Measurements from ENCODE around the gene TMEM175.
A peak's percentile ranks its signal among the peaks of the same experiment; 100 is the strongest.
"Not testable (repeated sequence)": the region's sequence is repeated elsewhere in the genome, so short reads cannot be mapped to it uniquely, and the experiment has no call there.

The TMEM175 gene

DNA sequence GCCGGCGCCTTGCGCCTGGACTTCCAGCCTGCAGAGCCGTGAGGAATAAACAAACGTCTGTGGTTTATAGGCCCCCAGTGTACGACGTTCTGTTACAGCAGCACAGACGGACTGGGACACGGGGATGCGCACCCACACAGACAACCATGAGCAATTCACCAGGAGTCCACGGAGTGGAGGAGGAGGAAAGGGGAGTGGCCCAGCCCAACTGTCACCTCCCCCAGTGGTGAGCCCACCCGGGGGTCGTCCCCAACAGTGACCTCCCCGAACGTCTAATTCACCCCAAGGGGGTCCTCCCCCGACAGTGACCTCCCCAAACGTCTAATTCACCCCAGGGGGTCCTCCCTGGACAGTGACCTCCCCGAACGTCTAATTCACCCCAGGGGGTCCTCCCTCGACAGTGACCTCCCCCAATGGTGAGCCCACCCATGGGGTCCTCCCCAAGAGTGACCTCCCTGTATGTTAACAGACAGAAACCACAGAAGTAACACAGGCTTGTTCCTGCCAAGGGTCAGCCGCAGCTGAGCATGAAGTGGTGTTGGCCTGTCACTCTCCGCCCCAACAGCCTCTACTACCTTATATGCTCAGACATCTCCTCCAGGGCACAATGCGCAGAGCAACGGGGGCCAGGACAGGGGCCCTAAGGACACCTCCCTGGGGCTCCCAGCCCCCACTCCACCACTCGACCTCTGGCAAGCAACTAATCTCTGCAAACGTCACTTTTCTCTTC is 6.3 kb upstream of the TMEM175 start:
- H3K4me3 ChIP-seq (replicated peaks; ENCODE audit: insufficient read depth, low read length): no peak overlapping the region
- H3K27me3 ChIP-seq (ENCODE audit: insufficient read depth, poor library complexity, severe bottlenecking): no peaks in the 10 kb centered on the region
- H3K27ac ChIP-seq (replicated peaks): no peak overlapping the region
- TF ChIP-seq, protein P1, sequence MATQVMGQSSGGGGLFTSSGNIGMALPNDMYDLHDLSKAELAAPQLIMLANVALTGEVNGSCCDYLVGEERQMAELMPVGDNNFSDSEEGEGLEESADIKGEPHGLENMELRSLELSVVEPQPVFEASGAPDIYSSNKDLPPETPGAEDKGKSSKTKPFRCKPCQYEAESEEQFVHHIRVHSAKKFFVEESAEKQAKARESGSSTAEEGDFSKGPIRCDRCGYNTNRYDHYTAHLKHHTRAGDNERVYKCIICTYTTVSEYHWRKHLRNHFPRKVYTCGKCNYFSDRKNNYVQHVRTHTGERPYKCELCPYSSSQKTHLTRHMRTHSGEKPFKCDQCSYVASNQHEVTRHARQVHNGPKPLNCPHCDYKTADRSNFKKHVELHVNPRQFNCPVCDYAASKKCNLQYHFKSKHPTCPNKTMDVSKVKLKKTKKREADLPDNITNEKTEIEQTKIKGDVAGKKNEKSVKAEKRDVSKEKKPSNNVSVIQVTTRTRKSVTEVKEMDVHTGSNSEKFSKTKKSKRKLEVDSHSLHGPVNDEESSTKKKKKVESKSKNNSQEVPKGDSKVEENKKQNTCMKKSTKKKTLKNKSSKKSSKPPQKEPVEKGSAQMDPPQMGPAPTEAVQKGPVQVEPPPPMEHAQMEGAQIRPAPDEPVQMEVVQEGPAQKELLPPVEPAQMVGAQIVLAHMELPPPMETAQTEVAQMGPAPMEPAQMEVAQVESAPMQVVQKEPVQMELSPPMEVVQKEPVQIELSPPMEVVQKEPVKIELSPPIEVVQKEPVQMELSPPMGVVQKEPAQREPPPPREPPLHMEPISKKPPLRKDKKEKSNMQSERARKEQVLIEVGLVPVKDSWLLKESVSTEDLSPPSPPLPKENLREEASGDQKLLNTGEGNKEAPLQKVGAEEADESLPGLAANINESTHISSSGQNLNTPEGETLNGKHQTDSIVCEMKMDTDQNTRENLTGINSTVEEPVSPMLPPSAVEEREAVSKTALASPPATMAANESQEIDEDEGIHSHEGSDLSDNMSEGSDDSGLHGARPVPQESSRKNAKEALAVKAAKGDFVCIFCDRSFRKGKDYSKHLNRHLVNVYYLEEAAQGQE (IDR thresholded peaks at IDR 0.05; ENCODE audit: insufficient replicate concordance, low read depth): no peak
- TF ChIP-seq SPI1 (IDR thresholded peaks at IDR 0.05; ENCODE audit: borderline replicate concordance, low read depth): no peak
- TF ChIP-seq GABPA (IDR thresholded peaks at IDR 0.05; ENCODE audit: low read depth): no peak
- TF ChIP-seq, protein P2, sequence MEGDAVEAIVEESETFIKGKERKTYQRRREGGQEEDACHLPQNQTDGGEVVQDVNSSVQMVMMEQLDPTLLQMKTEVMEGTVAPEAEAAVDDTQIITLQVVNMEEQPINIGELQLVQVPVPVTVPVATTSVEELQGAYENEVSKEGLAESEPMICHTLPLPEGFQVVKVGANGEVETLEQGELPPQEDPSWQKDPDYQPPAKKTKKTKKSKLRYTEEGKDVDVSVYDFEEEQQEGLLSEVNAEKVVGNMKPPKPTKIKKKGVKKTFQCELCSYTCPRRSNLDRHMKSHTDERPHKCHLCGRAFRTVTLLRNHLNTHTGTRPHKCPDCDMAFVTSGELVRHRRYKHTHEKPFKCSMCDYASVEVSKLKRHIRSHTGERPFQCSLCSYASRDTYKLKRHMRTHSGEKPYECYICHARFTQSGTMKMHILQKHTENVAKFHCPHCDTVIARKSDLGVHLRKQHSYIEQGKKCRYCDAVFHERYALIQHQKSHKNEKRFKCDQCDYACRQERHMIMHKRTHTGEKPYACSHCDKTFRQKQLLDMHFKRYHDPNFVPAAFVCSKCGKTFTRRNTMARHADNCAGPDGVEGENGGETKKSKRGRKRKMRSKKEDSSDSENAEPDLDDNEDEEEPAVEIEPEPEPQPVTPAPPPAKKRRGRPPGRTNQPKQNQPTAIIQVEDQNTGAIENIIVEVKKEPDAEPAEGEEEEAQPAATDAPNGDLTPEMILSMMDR (IDR thresholded peaks at IDR 0.05; ENCODE audit: insufficient read depth, low read length): no peak
- TF ChIP-seq POLR2AphosphoS5 (IDR thresholded peaks at IDR 0.05; ENCODE audit: low read depth): no peak
- DNase-seq (ENCODE audit: low read depth in 1 of 2, low spot score in 1 of 2): no peak

DNA sequence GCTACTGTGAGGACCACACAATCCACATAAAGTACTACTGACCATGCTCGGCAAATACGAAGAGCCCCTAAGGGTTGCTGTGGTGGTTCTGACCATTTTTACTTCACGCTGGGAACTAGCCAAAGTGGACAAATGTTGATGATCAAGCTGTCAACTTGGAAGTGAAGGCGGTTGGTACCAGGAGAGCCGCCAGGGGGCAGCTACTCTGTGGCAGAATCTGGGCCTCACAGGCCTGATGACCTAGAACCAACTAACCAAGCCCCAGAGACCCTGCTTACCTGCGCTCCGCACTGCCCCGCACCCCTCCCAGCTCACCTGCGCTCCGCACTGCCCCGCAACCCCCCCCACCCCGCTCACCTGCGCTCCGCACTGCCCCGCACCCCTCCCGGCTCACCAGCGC is 5.7 kb upstream of the TMEM175 start:
- Histone ChIP-seq H3K27ac (replicated peaks) (no peak overlapping the region), H3K4me3 (replicated peaks; ENCODE audit: insufficient read depth, low read length) (no peak overlapping the region), H3K27me3 (ENCODE audit: insufficient read depth, poor library complexity, severe bottlenecking) (no peaks in the 10 kb centered on the region)
- TF ChIP-seq, protein P2 (IDR thresholded peaks at IDR 0.05; ENCODE audit: insufficient read depth, low read length): peak; percentile 16
- TF ChIP-seq GABPA (IDR thresholded peaks at IDR 0.05; ENCODE audit: low read depth): no peak
- DNase-seq (ENCODE audit: low read depth in 1 of 2, low spot score in 1 of 2): no peak

DNA sequence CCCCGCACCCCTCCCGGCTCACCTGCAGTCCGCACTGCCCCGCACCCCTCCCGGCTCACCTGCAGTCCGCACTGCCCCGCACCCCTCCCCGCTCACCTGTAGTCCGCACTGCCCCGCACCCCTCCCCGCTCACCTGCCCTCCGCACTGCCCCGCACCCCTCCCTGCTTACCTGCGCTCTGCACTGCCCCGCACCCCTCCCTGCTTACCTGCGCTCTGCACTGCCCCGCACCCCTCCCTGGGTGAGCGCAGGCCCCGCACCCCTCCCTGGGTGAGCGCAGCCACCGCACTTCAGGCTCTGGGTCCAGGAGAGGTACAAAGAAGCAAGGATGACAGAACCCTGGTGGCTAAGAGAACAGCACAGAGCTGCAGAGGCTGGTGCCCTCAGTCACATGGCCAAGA is 4.7 kb upstream of the TMEM175 start:
- not testable (repeated sequence) for DNase-seq (ENCODE audit: low read depth in 1 of 2, low spot score in 1 of 2); H3K4me3 ChIP-seq (replicated peaks; ENCODE audit: insufficient read depth, low read length); H3K27me3 ChIP-seq (ENCODE audit: insufficient read depth, poor library complexity, severe bottlenecking)

DNA sequence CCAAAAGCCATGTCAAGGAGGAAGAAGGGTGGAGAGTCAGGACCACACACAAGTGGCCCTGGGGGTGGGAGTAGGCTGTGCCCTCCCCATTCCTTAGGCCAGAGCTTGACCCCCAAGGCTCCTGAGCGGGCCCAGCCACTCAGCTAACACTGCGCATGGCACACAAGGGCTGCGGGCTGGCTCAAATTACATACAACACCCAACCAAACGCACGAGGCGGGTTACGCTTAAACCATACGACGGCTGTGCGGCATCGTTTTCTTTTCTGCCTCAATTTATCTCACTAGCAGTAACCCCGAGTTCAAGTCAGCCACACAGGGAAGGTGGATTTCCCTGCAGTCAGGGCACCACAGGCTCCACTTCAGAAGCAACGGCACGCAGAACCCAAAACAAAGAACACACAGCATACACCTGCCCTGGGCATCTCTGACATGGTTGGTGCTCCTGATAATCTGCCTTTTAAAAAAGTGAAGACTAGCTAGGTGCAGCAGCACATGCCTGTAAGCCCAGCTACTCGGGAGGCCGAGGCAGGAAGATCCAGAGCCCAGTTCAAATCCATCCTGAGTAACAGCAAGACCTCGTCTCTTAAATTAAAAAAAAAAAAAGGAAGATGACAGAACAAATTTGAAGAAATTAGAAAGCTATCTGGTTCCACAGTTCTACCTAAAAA is 3.0 kb upstream of the TMEM175 start:
- no peak overlapping the region for H3K4me3 ChIP-seq (replicated peaks; ENCODE audit: insufficient read depth, low read length)
- no peak overlapping the region for H3K27ac ChIP-seq (replicated peaks)
- no peaks in the 10 kb centered on the region for H3K27me3 ChIP-seq (ENCODE audit: insufficient read depth, poor library complexity, severe bottlenecking)
- no peak for TF ChIP-seq SPI1 (IDR thresholded peaks at IDR 0.05; ENCODE audit: borderline replicate concordance, low read depth)
- TF ChIP-seq GABPA (IDR thresholded peaks at IDR 0.05; ENCODE audit: low read depth): no peak
- TF ChIP-seq, protein P1 (IDR thresholded peaks at IDR 0.05; ENCODE audit: insufficient replicate concordance, low read depth): no peak
- no peak for TF ChIP-seq POLR2AphosphoS5 (IDR thresholded peaks at IDR 0.05; ENCODE audit: low read depth)
- TF ChIP-seq, protein P2 (IDR thresholded peaks at IDR 0.05; ENCODE audit: insufficient read depth, low read length): no peak
- DNase-seq (ENCODE audit: low read depth in 1 of 2, low spot score in 1 of 2): no peak

More for the DNA sequence above, 4.7 kb upstream of the TMEM175 start:
- not testable (repeated sequence) for H3K27ac ChIP-seq (replicated peaks)

Measured in HL-60 (cell line).